ENCODE results near the gene NRTN. TPM values are rescaled to one million over a fixed set of nuclear protein-coding genes. Genes with fewer than 3 reads are reported as not detected.

NRTN gene
- total and polyA plus RNA-seq, 2 of the 13 experiments (the other 11 are each of a cell fraction or from before 2014, with no cell fraction given), result 4.1 to 5.3 TPM

GRCh38 chr19:5817218-5817617 is 12.4 kb downstream of the NRTN start:
- CTCF ChIA-PET (ENCODE audit: low intra/inter-chr PET ratio, low total read pairs), result no interaction called here

GRCh38 chr19:5818594-5818993 is 13.7 kb downstream of the NRTN start:
- 89% methylated on average over 5 of the region's 10 CpGs for WGBS (ENCODE audit: low lambda C conversion rate)
- TF ChIP-seq NONO (IDR thresholded peaks at IDR 0.05) (no peak), NONO (CRISPR knock-in tag; conservative IDR thresholded peaks at IDR 0.05) (no peak), ZNF232 (CRISPR knock-in tag; IDR thresholded peaks at IDR 0.05; ENCODE audit: borderline replicate concordance) (no peak), HDAC2 (CRISPR knock-in tag; IDR thresholded peaks at IDR 0.05) (no peak), MLXIP (CRISPR knock-in tag; IDR thresholded peaks at IDR 0.05; ENCODE audit: borderline replicate concordance) (no peak), ZNF615 (CRISPR knock-in tag; IDR thresholded peaks at IDR 0.05; ENCODE audit: borderline replicate concordance) (no peak), ZSCAN30 (CRISPR knock-in tag; IDR thresholded peaks at IDR 0.05) (no peak), ZBTB38 (CRISPR knock-in tag; IDR thresholded peaks at IDR 0.05) (no peak), SNAI1 (CRISPR knock-in tag; IDR thresholded peaks at IDR 0.05; ENCODE audit: borderline replicate concordance) (no peak), SIX1 (CRISPR knock-in tag; IDR thresholded peaks at IDR 0.05; ENCODE audit: borderline replicate concordance) (no peak), NFE2L2 (IDR thresholded peaks at IDR 0.05; ENCODE audit: low read length) (no peak), ETV5 (CRISPR knock-in tag; IDR thresholded peaks at IDR 0.05; ENCODE audit: borderline replicate concordance) (no peak), LCORL (IDR thresholded peaks at IDR 0.05) (no peak), LCORL (CRISPR knock-in tag; IDR thresholded peaks at IDR 0.05) (no peak), ZNF720 (CRISPR knock-in tag; IDR thresholded peaks at IDR 0.05) (no peak), MXI1 (IDR thresholded peaks at IDR 0.05; ENCODE audit: borderline replicate concordance, low read depth, low read length) (no peak), ZNF816 (CRISPR knock-in tag; IDR thresholded peaks at IDR 0.05; ENCODE audit: borderline replicate concordance) (no peak)

More at GRCh38 chr19:5817218-5817617, 12.4 kb downstream of the NRTN start:
- in situ Hi-C loops (cut with HindIII; ENCODE audit: extremely low pct_ligation_motif_present, low pct_unique_long_range_greater_than_20kb) (no loop called here), intact Hi-C loops (cut with micrococcal nuclease; ENCODE audit: unreplicated experiment) (no loop called here)
- 95% methylated on average over 2 of the region's 2 CpGs for WGBS (ENCODE audit: low lambda C conversion rate)
- Histone ChIP-seq H4K20me1 (ENCODE audit: insufficient read depth, low read length) (peaks cover 2% of the 10 kb centered on the region; the same call in 1 of the 2 replicates), H3K4me2 (ENCODE audit: low read depth, low read length) (no peak overlapping the region), H3K4me1 (ENCODE audit: insufficient read depth, low read length) (peaks cover 7% of the 10 kb centered on the region), H3K9ac (ENCODE audit: insufficient read depth, low read depth, low read length) (no peak overlapping the region), H3K4me3 (replicated peaks in 1 of 3; ENCODE audit: insufficient read depth in 1 of 3, low read depth in 2 of 3, low read length in 3 of 3) (no peak overlapping the region), H3K9me3 (ENCODE audit: low read length) (no peaks in the 10 kb centered on the region), H3K27ac (ENCODE audit: extremely low read length, insufficient read depth, low read length) (no peak overlapping the region), H3K79me2 (ENCODE audit: insufficient read depth, low read length) (no peaks in the 10 kb centered on the region), H3K27me3 (ENCODE audit: control insufficient read depth in 1 of 2, insufficient read depth in 2 of 2, low read length in 2 of 2) (no peaks in the 10 kb centered on the region), H3K36me3 (replicated peaks in 1 of 2; ENCODE audit: control insufficient read depth in 1 of 2, insufficient read depth in 2 of 2, low read length in 2 of 2) (no peaks in the 10 kb centered on the region), H2AFZ (ENCODE audit: low read length) (no peak overlapping the region)
- DNase-seq (ENCODE audit: low spot score) (no peak), FAIRE-seq (no peak), ATAC-seq (no peak)
- POLR2A ChIA-PET, result interaction anchor here (1.1 kb wide), 1 partner anchor 10 kb away, joined by 3 read pairs; no protein-coding TSS in a partner anchor
- no TSS peak for BruUV-seq (replicated peaks)
- no peak for TF ChIP-seq HNRNPK (IDR thresholded peaks at IDR 0.05; ENCODE audit: low read depth, low read length, poor library complexity, severe bottlenecking)
- TF ChIP-seq TCF7 (IDR thresholded peaks at IDR 0.05; ENCODE audit: low read depth), result no peak

More at GRCh38 chr19:5818594-5818993, 13.7 kb downstream of the NRTN start:
- FAIRE-seq (no peak), ATAC-seq (no peak), DNase-seq (ENCODE audit: low spot score) (no peak)
- Histone ChIP-seq H3K27me3 (ENCODE audit: control insufficient read depth in 1 of 2, insufficient read depth in 2 of 2, low read length in 2 of 2) (no peaks in the 10 kb centered on the region), H3K4me1 (ENCODE audit: insufficient read depth, low read length) (peaks cover 21% of the 10 kb centered on the region), H3K4me2 (ENCODE audit: low read depth, low read length) (no peak overlapping the region), H3K9me3 (ENCODE audit: low read length) (no peaks in the 10 kb centered on the region), H3K27ac (ENCODE audit: extremely low read length, insufficient read depth, low read length) (no peak overlapping the region), H3K79me2 (ENCODE audit: insufficient read depth, low read length) (no peaks in the 10 kb centered on the region), H3K4me3 (replicated peaks in 1 of 3; ENCODE audit: insufficient read depth in 1 of 3, low read depth in 2 of 3, low read length in 3 of 3) (no peak overlapping the region), H2AFZ (ENCODE audit: low read length) (no peak overlapping the region), H3K9ac (ENCODE audit: insufficient read depth, low read depth, low read length) (no peak overlapping the region), H4K20me1 (ENCODE audit: insufficient read depth, low read length) (peaks cover 2% of the 10 kb centered on the region; the same call in 1 of the 2 replicates), H3K36me3 (replicated peaks in 1 of 2; ENCODE audit: control insufficient read depth in 1 of 2, insufficient read depth in 2 of 2, low read length in 2 of 2) (no peaks in the 10 kb centered on the region)
- intact Hi-C loops (cut with micrococcal nuclease; ENCODE audit: unreplicated experiment), result no loop called here
- in situ Hi-C loops (cut with HindIII; ENCODE audit: extremely low pct_ligation_motif_present, low pct_unique_long_range_greater_than_20kb), result no loop called here
- ChIA-PET POLR2A (interaction anchor here (1.1 kb wide), 1 partner anchor 9 kb away, joined by 3 read pairs; no protein-coding TSS in a partner anchor), CTCF (ENCODE audit: low intra/inter-chr PET ratio, low total read pairs) (no interaction called here)
- no TSS peak for BruUV-seq (replicated peaks)
